AG09319 (cell line): ENCODE results near the gene C5orf63.

Experiments used
- DNase-seq: peaks from one replicate; pipeline ENCODE4 v3.0.0-alpha.2; 2010; ENCODE audit warnings: low read depth; ENCODE audit errors: extremely low read depth
- TF ChIP-seq, protein P1 (sequence below): IDR thresholded peaks from 2 replicates; pipeline ENCODE4 v1.5.1; 2011; ENCODE audit warnings: low read depth, mild to moderate bottlenecking, inconsistent platforms, low read length, moderate library complexity

The C5orf63 gene

DNA sequence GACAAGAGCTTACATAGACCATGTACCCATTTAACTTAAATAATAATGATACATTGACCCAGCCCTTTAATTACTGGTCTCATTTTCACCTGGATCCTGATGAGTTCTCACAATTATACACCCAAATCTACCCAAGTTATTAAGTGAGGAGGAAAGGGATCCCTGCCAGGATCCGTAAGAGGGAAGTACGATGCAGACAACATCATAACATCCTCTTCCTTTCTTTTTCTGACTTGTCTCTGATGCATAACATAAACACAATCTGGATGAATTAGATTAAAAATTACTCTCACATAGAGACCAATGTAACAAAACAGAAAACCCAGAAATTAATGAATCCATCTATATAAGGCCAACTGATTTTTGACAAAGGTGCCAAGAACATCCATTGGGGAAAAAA lies 59.9 kb downstream of the C5orf63 start:
- DNase-seq: no peak
- TF ChIP-seq, protein P1, sequence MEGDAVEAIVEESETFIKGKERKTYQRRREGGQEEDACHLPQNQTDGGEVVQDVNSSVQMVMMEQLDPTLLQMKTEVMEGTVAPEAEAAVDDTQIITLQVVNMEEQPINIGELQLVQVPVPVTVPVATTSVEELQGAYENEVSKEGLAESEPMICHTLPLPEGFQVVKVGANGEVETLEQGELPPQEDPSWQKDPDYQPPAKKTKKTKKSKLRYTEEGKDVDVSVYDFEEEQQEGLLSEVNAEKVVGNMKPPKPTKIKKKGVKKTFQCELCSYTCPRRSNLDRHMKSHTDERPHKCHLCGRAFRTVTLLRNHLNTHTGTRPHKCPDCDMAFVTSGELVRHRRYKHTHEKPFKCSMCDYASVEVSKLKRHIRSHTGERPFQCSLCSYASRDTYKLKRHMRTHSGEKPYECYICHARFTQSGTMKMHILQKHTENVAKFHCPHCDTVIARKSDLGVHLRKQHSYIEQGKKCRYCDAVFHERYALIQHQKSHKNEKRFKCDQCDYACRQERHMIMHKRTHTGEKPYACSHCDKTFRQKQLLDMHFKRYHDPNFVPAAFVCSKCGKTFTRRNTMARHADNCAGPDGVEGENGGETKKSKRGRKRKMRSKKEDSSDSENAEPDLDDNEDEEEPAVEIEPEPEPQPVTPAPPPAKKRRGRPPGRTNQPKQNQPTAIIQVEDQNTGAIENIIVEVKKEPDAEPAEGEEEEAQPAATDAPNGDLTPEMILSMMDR: no peak

DNA sequence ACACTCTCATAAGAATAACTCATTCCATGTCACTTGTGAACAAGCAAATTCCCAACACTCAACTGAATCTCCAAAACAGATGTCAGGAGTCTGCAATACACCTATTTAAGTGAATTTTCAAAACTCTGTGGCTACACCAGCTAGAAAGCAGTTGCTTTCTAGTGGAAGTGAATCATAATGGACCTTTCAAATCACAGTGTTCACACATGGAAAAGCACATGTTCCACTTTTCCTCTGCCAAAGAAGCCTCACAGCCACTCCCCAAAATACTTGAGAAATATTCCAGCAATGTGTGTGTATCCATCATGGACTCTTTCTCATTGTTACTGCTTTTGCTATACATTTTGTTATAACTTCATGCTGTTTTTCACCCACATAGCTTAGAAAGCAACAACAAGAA lies 60.4 kb downstream of the C5orf63 start:
- TF ChIP-seq, protein P1: no peak
- no peak for DNase-seq

DNA sequence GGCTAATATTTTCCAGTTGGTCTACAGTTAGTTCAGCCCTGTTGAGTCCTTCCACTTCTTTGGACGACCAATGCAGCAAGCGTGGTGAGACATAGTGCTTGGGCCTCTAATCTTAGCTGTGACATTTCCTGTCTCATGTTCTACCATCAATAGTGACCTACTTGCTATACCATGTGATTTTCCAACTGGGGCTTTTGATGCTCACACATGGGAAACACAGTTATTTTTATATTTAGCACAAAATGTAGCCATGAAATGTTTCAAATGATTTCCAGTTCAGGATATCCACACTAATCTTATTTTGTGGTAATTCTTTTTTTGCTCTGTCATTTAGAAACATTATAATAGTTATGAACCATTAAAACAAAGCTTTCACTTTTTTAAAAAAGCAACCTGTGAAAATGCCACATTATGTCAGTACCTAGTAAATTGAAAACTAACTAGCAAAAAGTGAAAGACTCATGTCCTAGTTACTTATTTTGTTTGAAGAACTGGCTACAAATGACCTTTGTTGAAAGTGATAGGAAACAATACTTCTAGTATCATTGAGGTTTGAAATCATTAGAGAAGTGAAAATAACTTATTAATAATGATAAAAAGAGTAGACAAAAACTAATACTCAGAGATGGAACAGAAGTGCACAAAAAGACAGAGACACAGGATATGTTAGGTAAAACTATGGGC lies 61.2 kb downstream of the C5orf63 start:
- TF ChIP-seq, protein P1: no peak
- no peak for DNase-seq

DNA sequence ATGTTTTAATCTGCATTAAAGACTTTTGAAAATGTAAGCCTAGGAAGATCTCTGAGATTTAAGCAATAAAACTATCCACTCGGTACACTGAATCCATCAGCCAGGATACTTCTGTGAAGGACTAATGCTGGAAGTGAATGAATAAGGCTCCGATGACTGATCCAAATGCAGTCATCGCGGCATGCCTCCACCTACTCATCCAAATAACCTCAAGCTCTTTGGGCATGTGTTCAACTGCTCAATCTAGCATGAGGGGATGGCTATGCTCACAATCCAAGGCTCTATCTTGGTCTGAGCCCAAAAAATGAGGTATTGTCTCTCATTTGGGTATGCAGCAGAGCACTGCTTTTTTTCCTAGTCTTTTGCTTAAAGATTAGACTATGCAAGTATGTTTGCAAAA lies 62.1 kb downstream of the C5orf63 start:
- DNase-seq: no peak
- TF ChIP-seq, protein P1: no peak

DNA sequence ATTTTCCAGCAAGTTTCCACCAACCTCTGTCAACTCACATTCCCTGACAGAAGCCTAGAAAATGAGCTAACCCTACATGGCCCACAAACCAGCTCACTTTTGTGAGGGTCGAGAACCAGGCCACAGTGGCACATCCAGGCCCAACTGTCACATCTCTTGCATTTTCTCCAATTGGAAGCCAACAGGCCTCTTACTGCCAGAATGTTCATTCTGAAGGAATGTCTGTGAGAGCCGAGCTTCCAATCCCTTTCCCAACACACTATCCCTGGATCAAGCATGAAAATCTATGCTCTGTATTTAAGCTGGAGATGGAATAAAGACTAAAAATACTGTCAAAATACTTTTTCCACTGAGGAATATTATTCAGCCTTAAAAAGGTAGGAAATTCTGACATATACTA lies 62.9 kb downstream of the C5orf63 start:
- TF ChIP-seq, protein P1: no peak
- no peak for DNase-seq

DNA sequence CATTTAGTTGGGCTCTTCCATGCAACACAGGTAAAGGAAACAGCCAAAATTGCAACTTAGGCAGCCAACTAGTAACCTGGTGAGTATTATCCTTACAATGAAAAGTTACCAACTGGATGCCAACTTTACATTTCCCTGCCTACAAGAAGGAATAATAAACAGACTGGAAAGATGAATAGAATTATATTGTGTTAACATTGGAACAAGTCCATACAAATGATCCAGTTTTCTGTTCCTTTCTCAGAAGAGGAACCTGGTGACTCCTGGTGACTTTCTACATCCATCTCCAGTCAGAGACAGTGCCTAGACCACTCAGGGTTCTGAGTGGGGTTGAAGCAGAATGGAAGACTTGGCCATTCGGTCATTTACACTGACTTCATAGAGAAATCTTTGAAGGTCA lies 63.5 kb downstream of the C5orf63 start:
- no peak for DNase-seq
- TF ChIP-seq, protein P1: no peak

DNA sequence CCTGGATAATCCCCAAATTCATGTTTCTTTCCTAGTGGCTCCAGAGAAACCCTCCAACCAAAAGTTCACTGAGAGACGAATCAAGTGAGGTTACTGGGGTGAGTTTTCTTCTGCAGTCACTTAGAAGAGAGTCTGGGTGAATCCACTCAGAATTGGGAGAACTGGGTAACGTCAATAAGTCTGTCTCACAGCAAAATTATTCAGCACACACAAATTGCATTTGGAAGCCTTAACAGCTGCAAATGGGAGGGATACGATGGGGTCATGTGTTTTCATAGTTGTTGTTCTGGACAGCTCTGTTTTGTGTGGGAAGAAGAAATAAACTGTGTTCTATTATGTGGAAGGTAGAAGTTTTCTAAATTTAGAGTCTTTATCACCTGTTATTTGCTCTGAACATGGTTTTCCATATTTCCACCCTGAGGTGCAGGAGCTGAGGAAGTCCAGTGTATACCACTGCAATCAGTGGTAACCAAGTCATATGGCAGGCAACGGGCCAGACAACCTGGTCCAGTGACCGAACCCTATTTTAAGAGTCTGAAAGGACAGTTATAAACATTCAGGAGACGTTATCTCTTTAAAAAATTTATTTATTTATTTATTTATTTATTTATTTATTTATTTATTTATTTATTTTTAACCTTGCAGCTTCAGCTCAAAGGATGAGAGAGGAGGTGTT lies 64.9 kb downstream of the C5orf63 start:
- TF ChIP-seq, protein P1: no peak
- no peak for DNase-seq
